Left ventricle myocardium inferior (tissue), 1 donor: ENCODE measurements around the gene ESRRB. TPM values are rescaled to one million over a fixed set of nuclear protein-coding genes. Genes with fewer than 3 reads are reported as not detected.

Experiments
- DNase-seq: peaks from one replicate; pipeline ENCODE4 v3.0.0-alpha.2; 2020
- H3K27ac ChIP-seq: fragments of 200-600 bp; replicated peaks from 2 replicates; pipeline ENCODE4 v1.8.0; 2021
- H3K27me3 ChIP-seq: fragments of 200-600 bp; 2 replicates; pipeline ENCODE4 v1.8.0; 2021; ENCODE audit warnings: low read depth
- H3K36me3 ChIP-seq: fragments of 200-600 bp; 2 replicates; pipeline ENCODE4 v1.8.0; 2021
- H3K4me1 ChIP-seq: fragments of 200-600 bp; 2 replicates; pipeline ENCODE4 v1.8.0; 2021
- H3K4me3 ChIP-seq: fragments of 200-600 bp; 2 replicates; pipeline ENCODE4 v1.8.0; 2021; ENCODE audit warnings: mild to moderate bottlenecking, moderate library complexity
- H3K9me3 ChIP-seq: fragments of 200-600 bp; replicated peaks from 2 replicates; pipeline ENCODE4 v1.8.0; 2021
- intact Hi-C: fragments of 100-400 bp; cut with micrococcal nuclease; formaldehyde crosslinking; loops from one replicate; pipeline ENCODE4 v1.11.0; 2022
- total RNA-seq: library from RNA; stranded (reverse); fragmentation: NEBNext Ultra II Directional; extraction: Animal tissue kit (Norgen Biotek cat#: 25700); gene quantifications from one replicate; pipeline ENCODE4 v1.2.1, GENCODE V29; 2021
- TF ChIP-seq, protein P1 (sequence below): fragments of 200-600 bp; IDR thresholded peaks from 2 replicates; pipeline ENCODE4 v1.8.0; 2021; ENCODE audit warnings: antibody characterized with exemption, mild to moderate bottlenecking, borderline replicate concordance
- donor health status: DM: no; HTN: yes; CAD: no; lungs with severe emphysema.

ESRRB gene
- total RNA-seq, 1 donor from 2014 or later = 16.9 TPM

DNA sequence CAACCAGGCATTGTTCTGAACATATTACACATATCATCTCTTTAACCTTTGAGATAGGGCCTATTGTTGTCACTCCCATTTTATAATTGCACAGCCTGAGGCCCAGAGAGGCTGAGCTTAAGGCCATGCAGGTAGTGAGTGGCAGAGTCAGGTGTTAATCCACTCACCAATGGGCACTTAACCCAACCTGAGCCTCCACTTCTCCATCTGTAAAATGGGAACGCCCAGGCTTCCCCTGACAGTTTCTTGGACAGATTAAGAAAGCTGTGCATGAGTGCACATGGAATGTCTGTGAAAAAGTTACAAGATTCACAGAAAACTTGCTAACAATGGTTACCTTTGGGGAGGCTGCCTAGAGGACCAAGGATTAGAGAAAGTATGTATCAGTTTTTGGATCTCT is 32.9 kb downstream of the ESRRB start:
- DNase-seq = no peak
- Histone ChIP-seq H3K9me3 (no peaks in the 10 kb centered on the region), H3K27me3 (peaks cover 34% of the 10 kb centered on the region), H3K4me3 (no peak overlapping the region), H3K27ac (no peak overlapping the region), H3K4me1 (no peaks in the 10 kb centered on the region), H3K36me3 (no peaks in the 10 kb centered on the region)
- intact Hi-C loops = no loop called here
- TF ChIP-seq, protein P1, sequence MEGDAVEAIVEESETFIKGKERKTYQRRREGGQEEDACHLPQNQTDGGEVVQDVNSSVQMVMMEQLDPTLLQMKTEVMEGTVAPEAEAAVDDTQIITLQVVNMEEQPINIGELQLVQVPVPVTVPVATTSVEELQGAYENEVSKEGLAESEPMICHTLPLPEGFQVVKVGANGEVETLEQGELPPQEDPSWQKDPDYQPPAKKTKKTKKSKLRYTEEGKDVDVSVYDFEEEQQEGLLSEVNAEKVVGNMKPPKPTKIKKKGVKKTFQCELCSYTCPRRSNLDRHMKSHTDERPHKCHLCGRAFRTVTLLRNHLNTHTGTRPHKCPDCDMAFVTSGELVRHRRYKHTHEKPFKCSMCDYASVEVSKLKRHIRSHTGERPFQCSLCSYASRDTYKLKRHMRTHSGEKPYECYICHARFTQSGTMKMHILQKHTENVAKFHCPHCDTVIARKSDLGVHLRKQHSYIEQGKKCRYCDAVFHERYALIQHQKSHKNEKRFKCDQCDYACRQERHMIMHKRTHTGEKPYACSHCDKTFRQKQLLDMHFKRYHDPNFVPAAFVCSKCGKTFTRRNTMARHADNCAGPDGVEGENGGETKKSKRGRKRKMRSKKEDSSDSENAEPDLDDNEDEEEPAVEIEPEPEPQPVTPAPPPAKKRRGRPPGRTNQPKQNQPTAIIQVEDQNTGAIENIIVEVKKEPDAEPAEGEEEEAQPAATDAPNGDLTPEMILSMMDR = no peak

- Histone ChIP-seq H3K4me1 (no peaks in the 10 kb centered on the region), H3K9me3 (no peaks in the 10 kb centered on the region), H3K27me3 (peaks cover 54% of the 10 kb centered on the region), H3K4me3 (no peak overlapping the region), H3K27ac (no peak overlapping the region), H3K36me3 (no peaks in the 10 kb centered on the region)
- no peak for DNase-seq
- TF ChIP-seq, protein P1 = no peak
- intact Hi-C loops = no loop called here
Observed at GRCh38 chr14:76412501-76412900, 36.6 kb downstream of the ESRRB start.

DNA sequence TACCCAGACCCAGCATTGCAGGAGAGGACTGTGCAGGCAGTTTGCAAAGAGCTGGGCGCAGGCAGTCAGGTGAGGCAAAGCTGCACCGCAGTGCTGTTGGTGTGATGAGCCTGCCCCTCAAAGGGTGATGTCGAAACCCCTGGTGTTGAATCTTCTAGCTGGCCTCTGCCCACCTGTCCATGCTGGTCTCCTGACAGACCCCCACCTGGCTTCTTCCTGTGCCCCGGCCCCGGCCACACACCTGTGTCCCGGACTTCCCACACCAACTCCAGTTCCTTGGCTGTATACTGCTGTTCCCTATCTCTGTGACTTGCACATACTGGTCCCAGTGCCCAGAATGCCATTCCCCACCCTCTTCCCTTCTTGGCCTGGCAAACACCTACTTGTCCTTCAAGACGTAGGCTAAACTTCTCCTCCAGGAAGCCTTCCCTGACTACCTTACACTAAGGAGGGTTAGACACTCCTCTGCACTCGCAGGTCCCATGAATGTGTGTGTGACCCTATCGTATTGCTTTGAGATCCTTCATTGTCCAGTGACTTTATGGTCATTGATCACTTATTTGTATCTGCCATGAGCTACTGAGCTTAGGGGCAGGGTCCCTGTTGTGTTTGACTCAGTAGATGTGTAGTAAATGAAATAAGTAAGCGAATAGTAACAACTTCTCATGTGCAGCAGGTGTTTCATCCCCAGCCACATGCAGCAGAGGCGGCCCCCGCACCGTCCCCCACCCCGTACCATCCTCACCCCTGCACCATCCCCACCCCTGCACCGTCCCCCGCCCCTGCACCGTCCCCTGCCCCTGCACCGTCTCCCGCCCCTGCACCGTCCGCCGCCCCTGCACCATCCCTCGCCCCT is 37.4 kb downstream of the ESRRB start:
- H3K27me3 ChIP-seq = peaks cover 51% of the 10 kb centered on the region
- no peak overlapping the region for H3K4me3 ChIP-seq
- TF ChIP-seq, protein P1 = no peak
- no peak overlapping the region for H3K27ac ChIP-seq
- DNase-seq = no peak
- no peaks in the 10 kb centered on the region for H3K36me3 ChIP-seq
- intact Hi-C loops = no loop called here
- no peaks in the 10 kb centered on the region for H3K4me1 ChIP-seq
- no peaks in the 10 kb centered on the region for H3K9me3 ChIP-seq

GRCh38 chr14:76413962-76414600 is 38.1 kb downstream of the ESRRB start:
- Histone ChIP-seq H3K27ac (no peak overlapping the region), H3K4me3 (no peak overlapping the region), H3K9me3 (no peaks in the 10 kb centered on the region), H3K4me1 (no peaks in the 10 kb centered on the region), H3K27me3 (peaks cover 51% of the 10 kb centered on the region), H3K36me3 (no peaks in the 10 kb centered on the region)
- TF ChIP-seq, protein P1 = no peak
- no peak for DNase-seq
- intact Hi-C loops = no loop called here

DNA sequence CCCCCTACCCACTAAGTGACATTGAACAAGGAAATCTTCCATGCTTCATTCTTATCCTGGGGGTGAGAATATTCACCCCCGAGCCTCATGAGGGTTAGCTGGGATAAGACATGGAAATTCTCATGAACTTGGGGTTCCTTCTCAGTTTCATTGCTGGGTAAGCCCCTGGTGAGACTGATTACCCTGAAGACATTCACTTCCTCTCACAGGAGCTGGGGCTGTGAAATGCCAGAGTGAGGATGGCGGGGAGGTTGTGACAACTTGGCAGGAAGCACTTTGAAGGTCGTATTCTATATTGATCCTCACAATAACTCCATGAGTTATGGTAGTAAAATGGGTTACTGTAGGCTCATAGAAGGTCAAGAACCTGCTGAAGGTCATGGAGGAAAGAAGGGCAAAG is 43.5 kb downstream of the ESRRB start:
- intact Hi-C loops = no loop called here
- TF ChIP-seq, protein P1 = no peak
- H3K4me3 ChIP-seq = no peak overlapping the region
- no peaks in the 10 kb centered on the region for H3K4me1 ChIP-seq
- DNase-seq = no peak
- H3K27ac ChIP-seq = no peak overlapping the region
- no peaks in the 10 kb centered on the region for H3K36me3 ChIP-seq
- peaks cover 21% of the 10 kb centered on the region for H3K27me3 ChIP-seq
- no peaks in the 10 kb centered on the region for H3K9me3 ChIP-seq
